Prostate gland (tissue), 2 donors: ENCODE results near the gene GRB10. TPM values are rescaled to one million over a fixed set of nuclear protein-coding genes. Genes with fewer than 3 reads are reported as not detected.

ENCODE experiments used
- DNase-seq: peaks from one replicate; pipeline ENCODE4 v3.0.0-alpha.2; 2019; ENCODE audit warnings: low spot score
- H3K27ac ChIP-seq, 2 donors: fragments of 200-600 bp; sonication (generic); 2 replicates each; pipeline ENCODE4 v1.5.1; 2017 to 2019
- H3K27me3 ChIP-seq: fragments of 200-600 bp; sonication (generic); replicated peaks from 2 replicates; pipeline ENCODE4 v1.5.1; 2019; ENCODE audit not compliant: insufficient read depth
- H3K36me3 ChIP-seq, 2 donors: fragments of 200-600 bp; sonication (generic); 1 replicate in 1 of 2; 2 replicates in 1 of 2; pipeline versions ENCODE4 v1.5.1 to v1.8.1; 2017 to 2019
- H3K4me1 ChIP-seq: fragments of 200-600 bp; sonication (generic); replicated peaks from 2 replicates; pipeline ENCODE4 v1.5.1; 2019
- H3K4me3 ChIP-seq, 2 donors: fragments of 200-600 bp; sonication (generic); 2 replicates each; pipeline ENCODE4 v1.5.1; 2017 to 2019
- H3K9me3 ChIP-seq: fragments of 200-600 bp; sonication (generic); 2 replicates; pipeline ENCODE4 v1.5.1; 2017
- CTCF ChIP-seq, 4 experiments: fragments of 200-600 bp in 2 of 4; fragments of 450-650 bp in 2 of 4; sonication (generic) in 2 of 4; IDR thresholded peaks; 1 replicate in 3 of 4; 2 replicates in 1 of 4; pipeline ENCODE4 v1.5.1; 2016 to 2019; ENCODE audit warnings: antibody characterized with exemption in 4 of 4, mild to moderate bottlenecking in 2 of 4, moderate library complexity in 2 of 4
- POLR2A ChIP-seq: fragments of 450-650 bp; IDR thresholded peaks from one replicate; pipeline ENCODE4 v1.6.1; 2016; ENCODE audit warnings: antibody characterized with exemption, mild to moderate bottlenecking
- POLR2AphosphoS5 ChIP-seq: sonication (generic); formaldehyde crosslinking; IDR thresholded peaks from one replicate; pipeline ENCODE4 v1.6.1; 2017; ENCODE audit warnings: antibody characterized with exemption
- WGBS: methylation state at CpG from one replicate; pipeline ENCODE4 v1.1.5; 2018; 5-methylcytosine and 5-hydroxymethylcytosine counted together
- intact Hi-C: fragments of 100-400 bp; cut with DNase I; formaldehyde crosslinking; loops from one replicate; pipeline ENCODE4 v1.14.2; 2022
- total RNA-seq, 2 donors: library from RNA; depleted of rRNA; stranded (reverse); fragments of >200 nt; gene quantifications; one replicate each; pipeline ENCODE4 v1.1.0, GENCODE V29; 2016

The GRB10 gene
- total RNA-seq, 2 donors from 2014 or later: 54.3 to 63.1 TPM

GRCh38 chr7:50603287-50603686, 179.4 kb downstream of the GRB10 start:
- Histone ChIP-seq H3K4me1 (no peaks in the 10 kb centered on the region), H3K4me3 (no peak overlapping the region), H3K27ac (no peak overlapping the region), H3K36me3 (peaks cover 0 to 13% of the 10 kb centered on the region in 2 donors), H3K9me3 (no peaks in the 10 kb centered on the region), H3K27me3 (no peaks in the 10 kb centered on the region)
- no peak for DNase-seq
- intact Hi-C loops: no loop called here
- TF ChIP-seq POLR2AphosphoS5 (no peak), POLR2A (no peak), CTCF (IDR thresholded peaks at IDR 0.05) (no peak)
- WGBS: 84% methylated on average over 7 of the region's 7 CpGs

GRCh38 chr7:50599385-50599784, 183.3 kb downstream of the GRB10 start:
- Histone ChIP-seq H3K27me3 (no peaks in the 10 kb centered on the region), H3K4me1 (no peaks in the 10 kb centered on the region), H3K36me3 (no peaks in the 10 kb centered on the region), H3K4me3 (no peak overlapping the region), H3K27ac (no peak overlapping the region), H3K9me3 (no peaks in the 10 kb centered on the region)
- WGBS: 77% methylated on average over 12 of the region's 12 CpGs
- intact Hi-C loops: loop anchor here (10.0 kb wide), 1 partner anchor 465 kb away; no protein-coding TSS in a partner anchor
- TF ChIP-seq CTCF (IDR thresholded peaks at IDR 0.05): no peak
- DNase-seq: no peak

GRCh38 chr7:50598460-50599343, 184.0 kb downstream of the GRB10 start:
- TF ChIP-seq POLR2A: no peak
- no peak for TF ChIP-seq CTCF (IDR thresholded peaks at IDR 0.05)
- TF ChIP-seq POLR2AphosphoS5: no peak
- Histone ChIP-seq H3K4me3 (no peak overlapping the region), H3K4me1 (no peaks in the 10 kb centered on the region), H3K27me3 (no peaks in the 10 kb centered on the region), H3K9me3 (no peaks in the 10 kb centered on the region), H3K36me3 (no peaks in the 10 kb centered on the region), H3K27ac (no peak overlapping the region)
- no peak for DNase-seq
- WGBS: 79% methylated on average over 18 of the region's 18 CpGs
- intact Hi-C loops: loop anchor here (10.0 kb wide), 1 partner anchor 466 kb away; no protein-coding TSS in a partner anchor

GRCh38 chr7:50596484-50596883, 186.2 kb downstream of the GRB10 start:
- TF ChIP-seq CTCF (IDR thresholded peaks at IDR 0.05) (no peak), POLR2AphosphoS5 (no peak), POLR2A (no peak)
- H3K27me3 ChIP-seq: no peaks in the 10 kb centered on the region
- H3K9me3 ChIP-seq: no peaks in the 10 kb centered on the region
- H3K36me3 ChIP-seq: no peaks in the 10 kb centered on the region
- H3K27ac ChIP-seq: no peak overlapping the region
- intact Hi-C loops: loop anchor here (10.0 kb wide), 1 partner anchor 468 kb away; no protein-coding TSS in a partner anchor
- 73% methylated on average over 4 of the region's 4 CpGs for WGBS
- no peak overlapping the region for H3K4me3 ChIP-seq
- H3K4me1 ChIP-seq: no peaks in the 10 kb centered on the region
- no peak for DNase-seq
